ENCODE data around the gene DPP9.

The DPP9 gene

GRCh38 chr19:4653793-4654436, 69.7 kb downstream of the DPP9 start:
- no peak for DNase-seq

- DNase-seq = no peak
These were observed 71.6 kb downstream of the DPP9 start for GRCh38 chr19:4652075-4652474.

GRCh38 chr19:4650159-4650558, 73.5 kb downstream of the DPP9 start:
- DNase-seq = no peak

GRCh38 chr19:4649392-4650047, 74.1 kb downstream of the DPP9 start:
- DNase-seq = no peak

- no peak for DNase-seq
These were observed 75.7 kb downstream of the DPP9 start for GRCh38 chr19:4647676-4648644.

GRCh38 chr19:4645718-4646117, 77.9 kb downstream of the DPP9 start:
- no peak for DNase-seq

- no peak for DNase-seq
These were observed 81.0 kb downstream of the DPP9 start for GRCh38 chr19:4642625-4643024.

GRCh38 chr19:4641132-4641531, 82.5 kb downstream of the DPP9 start:
- no peak for DNase-seq

GRCh38 chr19:4640247-4641000, 83.2 kb downstream of the DPP9 start:
- no peak for DNase-seq

- no peak for DNase-seq
These were observed 84.0 kb downstream of the DPP9 start for GRCh38 chr19:4639531-4640246.

GRCh38 chr19:4638828-4639530, 84.7 kb downstream of the DPP9 start, which contains the start of gene TNFAIP8L1:
TSS of gene TNFAIP8L1 (plus strand) at chr19:4639516. CDS start at chr19:4651870, 12,354 bp downstream.
- DNase-seq = peak; percentile 99

GRCh38 chr19:4638317-4638716, 85.3 kb downstream of the DPP9 start:
- DNase-seq = peak; percentile 17

- no peak for DNase-seq
These were observed 86.9 kb downstream of the DPP9 start for GRCh38 chr19:4636761-4637160.

- DNase-seq = no peak
These were observed 87.4 kb downstream of the DPP9 start for GRCh38 chr19:4636151-4636717.

GRCh38 chr19:4635754-4636116, 87.9 kb downstream of the DPP9 start:
- DNase-seq = no peak

- DNase-seq = peak; percentile 76
These were observed 90.3 kb downstream of the DPP9 start for GRCh38 chr19:4633140-4633967.

Measured in GF-D8 (cell line).